H4 (cell line): ENCODE measurements around the gene METTL21A. TPM values are rescaled to one million over a fixed set of nuclear protein-coding genes. Genes with fewer than 3 reads are reported as not detected.

ENCODE experiments used
- DNase-seq: peaks from one replicate; pipeline ENCODE4 v3.0.0-alpha.2; 2015; ENCODE audit warnings: low spot score
- total RNA-seq: library from RNA; depleted of rRNA; stranded (reverse); fragments of >200 nt; shearing (Covaris generic); gene quantifications from 2 replicates; pipeline ENCODE4 v1.2.3, GENCODE V29; 2014

Gene METTL21A
- total RNA-seq, 1 experiment from 2014 or later, result 38.1 TPM

- peak; percentile 23 for DNase-seq
Measured at GRCh38 chr2:207624185-207625013, 795 bp downstream of the METTL21A start.

- no peak for DNase-seq
Measured at GRCh38 chr2:207621501-207622039, 3.6 kb downstream of the METTL21A start.

GRCh38 chr2:207619764-207620203, 5.4 kb downstream of the METTL21A start:
- no peak for DNase-seq

GRCh38 chr2:207617011-207617671, 8.1 kb downstream of the METTL21A start:
- DNase-seq, result peak; percentile 37

- no peak for DNase-seq
Measured at GRCh38 chr2:207616185-207616584, 9.0 kb downstream of the METTL21A start.

GRCh38 chr2:207614824-207615223, 10.4 kb downstream of the METTL21A start:
- DNase-seq, result no peak

- no peak for DNase-seq
Measured at GRCh38 chr2:207612714-207613113, 12.5 kb downstream of the METTL21A start.

GRCh38 chr2:207606829-207607228, 18.4 kb downstream of the METTL21A start:
- no peak for DNase-seq

- no peak for DNase-seq
Measured at GRCh38 chr2:207606399-207606798, 18.8 kb downstream of the METTL21A start.

- no peak for DNase-seq
Measured at GRCh38 chr2:207603486-207603885, 21.7 kb downstream of the METTL21A start.

GRCh38 chr2:207601774-207602173, 23.4 kb downstream of the METTL21A start:
- DNase-seq, result no peak

GRCh38 chr2:207600231-207600630, 25.0 kb downstream of the METTL21A start:
- DNase-seq, result no peak

GRCh38 chr2:207599636-207600035, 25.6 kb downstream of the METTL21A start:
- no peak for DNase-seq

- DNase-seq, result no peak
Measured at GRCh38 chr2:207594731-207595130, 30.5 kb downstream of the METTL21A start.

GRCh38 chr2:207594264-207594663, 30.9 kb downstream of the METTL21A start:
- no peak for DNase-seq

- DNase-seq, result no peak
Measured at GRCh38 chr2:207593277-207593676, 31.9 kb downstream of the METTL21A start.

- no peak for DNase-seq
Measured at GRCh38 chr2:207589143-207589542, 36.1 kb downstream of the METTL21A start.

- DNase-seq, result no peak
Measured at GRCh38 chr2:207587305-207587704, 37.9 kb downstream of the METTL21A start.

GRCh38 chr2:207584952-207585351, 40.2 kb downstream of the METTL21A start:
- no peak for DNase-seq

GRCh38 chr2:207571370-207571769, 53.8 kb downstream of the METTL21A start:
- DNase-seq, result no peak

GRCh38 chr2:207567671-207568070, 57.5 kb downstream of the METTL21A start:
- DNase-seq, result no peak

- no peak for DNase-seq
Measured at GRCh38 chr2:207565736-207566500, 59.3 kb downstream of the METTL21A start.
